Pancreas (tissue), 10 donors: ENCODE measurements around the gene LCE6A. TPM values are rescaled to one million over a fixed set of nuclear protein-coding genes. Genes with fewer than 3 reads are reported as not detected.

Experiments
- ATAC-seq, 4 donors: fragments of 200-7000 bp; cut with Tn5 transposase; one replicate each; pipeline versions ENCODE4 v1.8.0 to v1.9.1; 2020; ENCODE audit warnings: mild to moderate bottlenecking in 4 of 4, moderate library complexity in 4 of 4
- DNase-seq, 6 donors: peaks; one replicate each; pipeline ENCODE4 v3.0.0-alpha.2; 2020
- FAIRE-seq: peaks from 2 replicates; lab custom pipeline; 2012; peaks lifted over from hg19 to GRCh38; lab: Jason Lieb, UNC
- H3K27ac ChIP-seq, 4 donors: fragments of 200-600 bp; sonication (generic); 1 replicate in 3 of 4; 2 replicates in 1 of 4; pipeline versions ENCODE4 v1.5.0 to v1.8.0; 2020
- H3K27me3 ChIP-seq, 4 donors: fragments of 200-600 bp; one replicate each; pipeline ENCODE4 v1.8.0; 2021
- H3K36me3 ChIP-seq, 3 donors: fragments of 200-600 bp; sonication (generic) in 1 of 3; one replicate each; pipeline versions ENCODE4 v1.5.0 to v1.8.0; 2020 to 2021
- H3K4me1 ChIP-seq, 3 donors: fragments of 200-600 bp; one replicate each; pipeline ENCODE4 v1.8.0; 2021
- H3K4me3 ChIP-seq, 4 donors: fragments of 200-600 bp; sonication (generic) in 2 of 4; one replicate each; pipeline versions ENCODE4 v1.5.0 to v1.8.0; 2020 to 2021
- H3K9me3 ChIP-seq, 4 donors: fragments of 200-600 bp; one replicate each; pipeline ENCODE4 v1.8.0; 2021
- WGBS, 2 donors: extraction: QIAGEN DNeasy Blood & Tissue Kit; methylation state at CpG; one replicate each; pipeline ENCODE4 v1.1.7; 2013; 5-methylcytosine and 5-hydroxymethylcytosine counted together
- intact Hi-C, 3 donors: fragments of 100-400 bp; cut with DNase I; formaldehyde crosslinking; loops; one replicate each; pipeline versions ENCODE4 v1.11.1 to v1.14.2; 2022
- polyA plus RNA-seq, 2 donors: library from polyadenylated mRNA; stranded (reverse); fragments of 200-250 nt; gene quantifications; one replicate each; pipeline ENCODE4 v1.2.3, GENCODE V29; 2013
- total RNA-seq, 6 donors: library from RNA; stranded (reverse); fragmentation: NEBNext Ultra II Directional in 4 of 6; extraction: Animal tissue kit (Norgen Biotek cat#: 25700) in 4 of 6; gene quantifications; one replicate each; pipeline versions ENCODE4 v1.2.1 to v1.2.4, GENCODE V29; 2021 to 2023
- TF ChIP-seq, protein P1 (sequence below), 4 donors: fragments of 200-600 bp; sonication (generic) in 3 of 4; IDR thresholded peaks; one replicate each; pipeline versions ENCODE4 v1.5.0 to v1.8.0; 2021; ENCODE audit warnings: antibody characterized with exemption in 4 of 4
- donor health status: healthy with polysubstance abuse.
- donor health status: DM: no; HTN: no; CAD: no; lungs with moderate emphysema.
- donor health status: DM: no; HTN: no; CAD: no.
- donor health status: control.
- donor health status: control.
- donor health status: Bipolar disorder and iron deficiency.
- donor health status: DM: yes; HTN: yes; CAD: no.
- donor health status: DM: no; HTN: no; CAD: no.
- donor health status: DM: no; HTN: no; CAD: no.
- donor health status: DM: yes; HTN: yes; CAD: no.

Gene LCE6A
- total and polyA plus RNA-seq, 8 donors, result not detected

DNA sequence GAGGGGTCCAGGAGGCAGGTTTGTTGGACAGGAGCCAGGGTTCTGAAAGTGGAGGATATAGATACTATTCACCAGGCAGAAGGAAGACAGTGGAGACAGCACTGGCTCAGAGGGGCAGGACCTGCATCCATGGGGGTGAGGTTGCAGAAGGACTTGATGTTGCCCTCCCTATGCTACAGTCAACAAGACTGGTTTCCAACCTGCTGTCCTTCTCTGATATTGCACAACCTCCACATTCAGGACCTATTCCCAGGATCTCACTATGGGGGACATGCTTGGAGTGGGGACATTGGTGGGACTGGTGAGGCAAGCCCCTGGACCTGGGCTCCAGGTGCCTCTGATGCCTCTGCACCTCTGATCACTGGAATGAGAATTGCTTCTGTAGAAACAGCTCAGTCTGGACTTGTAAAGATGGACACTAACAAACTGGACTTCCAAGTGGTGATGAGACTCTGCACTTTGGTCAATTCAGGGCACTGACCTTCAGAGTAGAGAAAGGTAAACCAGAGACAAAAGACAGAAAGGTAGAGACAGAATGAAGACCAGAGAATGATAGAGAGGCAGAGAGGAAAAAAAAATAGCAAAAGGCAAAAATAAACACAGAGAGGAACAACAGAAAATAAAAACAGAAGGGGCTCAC is 37.0 kb downstream of the LCE6A start:
- no peak overlapping the region for H3K4me3 ChIP-seq
- ATAC-seq (no peak), DNase-seq (no peak), FAIRE-seq (no peak)
- no peaks in the 10 kb centered on the region for H3K4me1 ChIP-seq
- H3K27me3 ChIP-seq, result no peaks in the 10 kb centered on the region
- no peak overlapping the region for H3K27ac ChIP-seq
- H3K36me3 ChIP-seq, result no peaks in the 10 kb centered on the region
- TF ChIP-seq, protein P1, sequence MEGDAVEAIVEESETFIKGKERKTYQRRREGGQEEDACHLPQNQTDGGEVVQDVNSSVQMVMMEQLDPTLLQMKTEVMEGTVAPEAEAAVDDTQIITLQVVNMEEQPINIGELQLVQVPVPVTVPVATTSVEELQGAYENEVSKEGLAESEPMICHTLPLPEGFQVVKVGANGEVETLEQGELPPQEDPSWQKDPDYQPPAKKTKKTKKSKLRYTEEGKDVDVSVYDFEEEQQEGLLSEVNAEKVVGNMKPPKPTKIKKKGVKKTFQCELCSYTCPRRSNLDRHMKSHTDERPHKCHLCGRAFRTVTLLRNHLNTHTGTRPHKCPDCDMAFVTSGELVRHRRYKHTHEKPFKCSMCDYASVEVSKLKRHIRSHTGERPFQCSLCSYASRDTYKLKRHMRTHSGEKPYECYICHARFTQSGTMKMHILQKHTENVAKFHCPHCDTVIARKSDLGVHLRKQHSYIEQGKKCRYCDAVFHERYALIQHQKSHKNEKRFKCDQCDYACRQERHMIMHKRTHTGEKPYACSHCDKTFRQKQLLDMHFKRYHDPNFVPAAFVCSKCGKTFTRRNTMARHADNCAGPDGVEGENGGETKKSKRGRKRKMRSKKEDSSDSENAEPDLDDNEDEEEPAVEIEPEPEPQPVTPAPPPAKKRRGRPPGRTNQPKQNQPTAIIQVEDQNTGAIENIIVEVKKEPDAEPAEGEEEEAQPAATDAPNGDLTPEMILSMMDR (IDR thresholded peaks at IDR 0.05), result no peak
- no peaks in the 10 kb centered on the region for H3K9me3 ChIP-seq
- intact Hi-C loops, result no loop called here

DNA sequence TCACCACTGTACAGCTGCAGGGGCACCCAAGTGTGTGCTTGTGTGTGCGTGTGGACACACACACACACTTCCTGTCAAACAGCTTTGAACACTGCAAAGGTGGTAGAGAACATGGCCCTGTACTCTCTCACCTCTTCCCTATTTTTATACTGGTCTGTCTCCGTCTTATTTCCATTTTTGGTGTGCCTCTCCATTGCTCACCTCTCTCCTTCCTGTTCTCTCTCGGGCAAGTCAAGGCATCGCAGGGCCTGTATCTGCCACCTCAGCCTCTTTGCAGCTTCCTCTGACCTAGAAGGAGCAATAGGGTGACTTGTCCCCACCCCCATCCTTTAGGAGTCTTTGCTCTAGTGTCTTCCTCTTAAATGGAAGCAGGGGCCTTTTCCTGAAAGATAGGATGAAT is 37.7 kb downstream of the LCE6A start:
- Histone ChIP-seq H3K4me1 (no peaks in the 10 kb centered on the region), H3K27me3 (no peaks in the 10 kb centered on the region), H3K4me3 (no peak overlapping the region), H3K9me3 (no peaks in the 10 kb centered on the region), H3K27ac (no peak overlapping the region), H3K36me3 (no peaks in the 10 kb centered on the region)
- WGBS, 2 donors, result 83 to 85% methylated on average over 4 of the region's 4 CpGs
- no peak for ATAC-seq
- intact Hi-C loops, result no loop called here
- FAIRE-seq, result no peak
- TF ChIP-seq, protein P1 (IDR thresholded peaks at IDR 0.05), result no peak
- DNase-seq, result no peak

DNA sequence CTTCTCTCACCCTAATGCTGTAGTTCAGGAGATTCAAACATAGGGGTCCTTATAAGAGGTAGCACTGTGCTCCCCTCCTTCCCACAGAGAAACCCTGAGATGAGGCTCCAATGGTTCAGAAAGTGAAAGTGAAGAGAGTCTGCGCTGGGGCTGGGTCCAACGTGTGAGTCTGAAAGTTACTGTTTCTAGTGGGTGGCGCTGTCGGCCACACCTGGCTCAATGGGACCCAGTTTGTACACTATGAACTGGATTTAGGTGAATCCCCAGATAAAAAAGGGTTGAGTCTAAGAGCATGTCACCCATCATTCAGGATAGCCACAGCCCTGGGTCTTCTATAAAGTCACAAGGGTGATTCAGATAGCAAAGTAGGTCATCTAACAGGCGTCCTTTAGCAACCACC is 38.3 kb downstream of the LCE6A start:
- Histone ChIP-seq H3K27me3 (no peaks in the 10 kb centered on the region), H3K4me1 (no peaks in the 10 kb centered on the region), H3K9me3 (no peaks in the 10 kb centered on the region), H3K36me3 (no peaks in the 10 kb centered on the region), H3K27ac (no peak overlapping the region), H3K4me3 (no peak overlapping the region)
- FAIRE-seq, result no peak
- WGBS, 2 donors, result 78 to 84% methylated on average over 5 of the region's 5 CpGs
- no peak for ATAC-seq
- TF ChIP-seq, protein P1 (IDR thresholded peaks at IDR 0.05), result no peak
- intact Hi-C loops, result no loop called here
- no peak for DNase-seq

- intact Hi-C loops, result no loop called here
- Histone ChIP-seq H3K4me3 (no peak overlapping the region), H3K9me3 (no peaks in the 10 kb centered on the region), H3K27me3 (no peaks in the 10 kb centered on the region), H3K4me1 (no peaks in the 10 kb centered on the region), H3K36me3 (no peaks in the 10 kb centered on the region), H3K27ac (no peak overlapping the region)
- no peak for ATAC-seq
- FAIRE-seq, result no peak
- TF ChIP-seq, protein P1 (IDR thresholded peaks at IDR 0.05), result no peak
- no peak for DNase-seq
Observed at GRCh38 chr1:152884085-152884484, 41.4 kb downstream of the LCE6A start.

GRCh38 chr1:152884506-152884905 is 41.9 kb downstream of the LCE6A start:
- intact Hi-C loops, result no loop called here
- Histone ChIP-seq H3K27ac (no peak overlapping the region), H3K27me3 (no peaks in the 10 kb centered on the region), H3K9me3 (no peaks in the 10 kb centered on the region), H3K4me1 (no peaks in the 10 kb centered on the region), H3K4me3 (no peak overlapping the region), H3K36me3 (no peaks in the 10 kb centered on the region)
- no peak for ATAC-seq
- FAIRE-seq, result no peak
- DNase-seq, result no peak
- 98 to 100% methylated on average over 1 of the region's 1 CpG for WGBS, 2 donors
- TF ChIP-seq, protein P1 (IDR thresholded peaks at IDR 0.05), result no peak
